ENCODE measurements around the gene EEF1G. TPM values are rescaled to one million over a fixed set of nuclear protein-coding genes. Genes with fewer than 3 reads are reported as not detected.

EEF1G gene
- total and polyA plus RNA-seq, 4 donors: 787 to 1,857 (median 1,119) TPM

Small RNAs within 50 kb of the gene (microRNA-seq; reads per million reads assigned to microRNA genes)
- 0 to 2.0 reads per million in 2 donors for gene MIR6747

Other genes with a start within 250 kb of the EEF1G start
- 10 to 100 TPM in 1 of 2 donors, 1 to 10 TPM in 1; 7.3 to 10.8 TPM for gene ASRGL1, start 236.4 kb downstream of the EEF1G start, total RNA-seq
- gene ASRGL1, start 236.4 kb downstream of the EEF1G start, polyA plus RNA-seq: 1 to 10 TPM; 3.0 to 4.3 TPM
- not detected for gene SCGB1A1, start 154.9 kb downstream of the EEF1G start, total RNA-seq
- gene SCGB1A1, start 154.9 kb downstream of the EEF1G start, polyA plus RNA-seq: 1 to 10 TPM in 1 of 2 donors, under 1 TPM in 1; 0.61 to 5.0 TPM
- gene AHNAK, start 27.1 kb downstream of the EEF1G start, total RNA-seq: 1,000 to 10,000 TPM; 1,149 to 1,263 TPM
- gene AHNAK, start 27.1 kb downstream of the EEF1G start, polyA plus RNA-seq: 100 to 1,000 TPM; 146 to 237 TPM
- gene TUT1, start 17.6 kb upstream of the EEF1G start, total RNA-seq: 10 to 100 TPM; 14.8 to 14.9 TPM
- 10 to 100 TPM in 1 of 2 donors, 1 to 10 TPM in 1; 1.6 to 10.8 TPM for gene TUT1, start 17.6 kb upstream of the EEF1G start, polyA plus RNA-seq
- 10 to 100 TPM; 80.1 to 87.9 TPM for gene MTA2, start 28.0 kb upstream of the EEF1G start, total RNA-seq
- gene MTA2, start 28.0 kb upstream of the EEF1G start, polyA plus RNA-seq: 10 to 100 TPM; 13.5 to 40.3 TPM
- 100 to 1,000 TPM in 1 of 2 donors, 10 to 100 TPM in 1; 93.7 to 134 TPM for gene EML3, start 38.9 kb upstream of the EEF1G start, total RNA-seq
- gene EML3, start 38.9 kb upstream of the EEF1G start, polyA plus RNA-seq: 100 to 1,000 TPM in 1 of 2 donors, 10 to 100 TPM in 1; 15.7 to 182 TPM
- gene ROM1, start 39.4 kb upstream of the EEF1G start, total RNA-seq: 10 to 100 TPM in 1 of 2 donors, 1 to 10 TPM in 1; 9.0 to 15.6 TPM
- 10 to 100 TPM; 33.2 to 33.9 TPM for gene ROM1, start 39.4 kb upstream of the EEF1G start, polyA plus RNA-seq
- gene B3GAT3, start 48.1 kb upstream of the EEF1G start, total RNA-seq: 10 to 100 TPM; 26.7 to 39.7 TPM
- gene B3GAT3, start 48.1 kb upstream of the EEF1G start, polyA plus RNA-seq: 10 to 100 TPM; 12.6 to 45.2 TPM
- gene GANAB, start 72.7 kb upstream of the EEF1G start, total RNA-seq: 100 to 1,000 TPM; 196 to 206 TPM
- 100 to 1,000 TPM in 1 of 2 donors, 10 to 100 TPM in 1; 41.2 to 117 TPM for gene GANAB, start 72.7 kb upstream of the EEF1G start, polyA plus RNA-seq
- 10 to 100 TPM; 12.5 to 13.3 TPM for gene INTS5, start 79.4 kb upstream of the EEF1G start, total RNA-seq
- 1 to 10 TPM; 3.8 to 6.2 TPM for gene INTS5, start 79.4 kb upstream of the EEF1G start, polyA plus RNA-seq
- 10 to 100 TPM; 23.1 to 27.7 TPM for gene C11orf98, start 91.3 kb upstream of the EEF1G start, total RNA-seq
- 100 to 1,000 TPM in 1 of 2 donors, 10 to 100 TPM in 1; 79.3 to 121 TPM for gene C11orf98, start 91.3 kb upstream of the EEF1G start, polyA plus RNA-seq
- 10 to 100 TPM; 11.1 to 11.7 TPM for gene CSKMT, start 91.4 kb upstream of the EEF1G start, total RNA-seq
- 10 to 100 TPM in 1 of 2 donors, 1 to 10 TPM in 1; 8.8 to 16.3 TPM for gene CSKMT, start 91.4 kb upstream of the EEF1G start, polyA plus RNA-seq
- 1 to 10 TPM; 3.0 to 4.8 TPM for gene UQCC3, start 97.8 kb upstream of the EEF1G start, total RNA-seq
- gene UQCC3, start 97.8 kb upstream of the EEF1G start, polyA plus RNA-seq: 10 to 100 TPM in 1 of 2 donors, 1 to 10 TPM in 1; 5.8 to 12.7 TPM
- 1 to 10 TPM; 3.6 to 8.6 TPM for gene LBHD1, start 98.4 kb upstream of the EEF1G start, total RNA-seq
- gene LBHD1, start 98.4 kb upstream of the EEF1G start, polyA plus RNA-seq: 1 to 10 TPM; 2.3 to 7.6 TPM
- 10 to 100 TPM; 84.1 to 85.4 TPM for gene UBXN1, start 105.2 kb upstream of the EEF1G start, total RNA-seq
- gene UBXN1, start 105.2 kb upstream of the EEF1G start, polyA plus RNA-seq: 100 to 1,000 TPM; 186 to 224 TPM
- 10 to 100 TPM in 1 of 2 donors, 1 to 10 TPM in 1; 8.5 to 24.5 TPM for gene LRRN4CL, start 115.6 kb upstream of the EEF1G start, total RNA-seq
- under 1 TPM in 1 of 2 donors, not detected in 1; 0.10 TPM for gene LRRN4CL, start 115.6 kb upstream of the EEF1G start, polyA plus RNA-seq
- gene BSCL2, start 133.5 kb upstream of the EEF1G start, total RNA-seq: 10 to 100 TPM; 22.3 to 31.5 TPM
- 10 to 100 TPM; 38.7 to 61.8 TPM for gene BSCL2, start 133.5 kb upstream of the EEF1G start, polyA plus RNA-seq
- not detected for gene GNG3, start 133.8 kb upstream of the EEF1G start, total RNA-seq
- gene GNG3, start 133.8 kb upstream of the EEF1G start, polyA plus RNA-seq: under 1 TPM in 1 of 2 donors, not detected in 1; 0.33 TPM
- gene HNRNPUL2, start 153.6 kb upstream of the EEF1G start, total RNA-seq: 10 to 100 TPM; 46.9 to 47.2 TPM
- 10 to 100 TPM; 31.5 to 43.6 TPM for gene HNRNPUL2, start 153.6 kb upstream of the EEF1G start, polyA plus RNA-seq
- gene TTC9C, start 154.6 kb upstream of the EEF1G start, total RNA-seq: 10 to 100 TPM; 21.1 to 32.4 TPM
- 10 to 100 TPM; 17.3 to 40.7 TPM for gene TTC9C, start 154.6 kb upstream of the EEF1G start, polyA plus RNA-seq
- 1 to 10 TPM; 9.7 to 9.8 TPM for gene ZBTB3, start 180.3 kb upstream of the EEF1G start, total RNA-seq
- 1 to 10 TPM; 2.9 to 3.9 TPM for gene ZBTB3, start 180.3 kb upstream of the EEF1G start, polyA plus RNA-seq
- 10 to 100 TPM; 40.0 to 50.3 TPM for gene POLR2G, start 187.7 kb upstream of the EEF1G start, total RNA-seq
- gene POLR2G, start 187.7 kb upstream of the EEF1G start, polyA plus RNA-seq: 100 to 1,000 TPM in 1 of 2 donors, 10 to 100 TPM in 1; 80.4 to 109 TPM
- 10 to 100 TPM; 13.2 to 21.3 TPM for gene TAF6L, start 197.5 kb upstream of the EEF1G start, total RNA-seq
- 10 to 100 TPM; 14.5 to 43.5 TPM for gene TAF6L, start 197.5 kb upstream of the EEF1G start, polyA plus RNA-seq
- gene TMEM179B, start 213.5 kb upstream of the EEF1G start, total RNA-seq: 10 to 100 TPM; 26.8 to 31.0 TPM
- 10 to 100 TPM; 29.2 to 55.9 TPM for gene TMEM179B, start 213.5 kb upstream of the EEF1G start, polyA plus RNA-seq
- 10 to 100 TPM in 1 of 2 donors, 1 to 10 TPM in 1; 6.0 to 12.6 TPM for gene TMEM223, start 218.1 kb upstream of the EEF1G start, total RNA-seq
- 10 to 100 TPM; 10.4 to 10.6 TPM for gene TMEM223, start 218.1 kb upstream of the EEF1G start, polyA plus RNA-seq
- gene NXF1, start 231.5 kb upstream of the EEF1G start, total RNA-seq: 10 to 100 TPM; 82.4 to 99.9 TPM
- gene NXF1, start 231.5 kb upstream of the EEF1G start, polyA plus RNA-seq: 100 to 1,000 TPM in 1 of 2 donors, 10 to 100 TPM in 1; 26.8 to 455 TPM

All from aorta (tissue), 4 donors.